KOPT-K1 (cell line): Measurements from ENCODE around the gene NRP1.

Experiments
- H3K27ac ChIP-seq: fragments of 200-600 bp; sonication (generic); 2 replicates; pipeline ENCODE4 v1.5.1; 2016; ENCODE audit warnings: antibody characterized with exemption, mild to moderate bottlenecking, low read depth, low read length; ENCODE audit not compliant: poor library complexity, severe bottlenecking
- H3K36me3 ChIP-seq: fragments of 200-600 bp; sonication (generic); 2 replicates; pipeline ENCODE4 v1.5.1; 2017; ENCODE audit warnings: antibody characterized with exemption, mild to moderate bottlenecking, low read length, moderate library complexity; ENCODE audit not compliant: insufficient read depth
- H3K9me3 ChIP-seq: fragments of 200-600 bp; sonication (generic); 2 replicates; pipeline ENCODE4 v1.5.1; 2017; ENCODE audit warnings: antibody characterized with exemption, low read length, mild to moderate bottlenecking; ENCODE audit not compliant: insufficient read depth, poor library complexity, severe bottlenecking

The NRP1 gene

DNA sequence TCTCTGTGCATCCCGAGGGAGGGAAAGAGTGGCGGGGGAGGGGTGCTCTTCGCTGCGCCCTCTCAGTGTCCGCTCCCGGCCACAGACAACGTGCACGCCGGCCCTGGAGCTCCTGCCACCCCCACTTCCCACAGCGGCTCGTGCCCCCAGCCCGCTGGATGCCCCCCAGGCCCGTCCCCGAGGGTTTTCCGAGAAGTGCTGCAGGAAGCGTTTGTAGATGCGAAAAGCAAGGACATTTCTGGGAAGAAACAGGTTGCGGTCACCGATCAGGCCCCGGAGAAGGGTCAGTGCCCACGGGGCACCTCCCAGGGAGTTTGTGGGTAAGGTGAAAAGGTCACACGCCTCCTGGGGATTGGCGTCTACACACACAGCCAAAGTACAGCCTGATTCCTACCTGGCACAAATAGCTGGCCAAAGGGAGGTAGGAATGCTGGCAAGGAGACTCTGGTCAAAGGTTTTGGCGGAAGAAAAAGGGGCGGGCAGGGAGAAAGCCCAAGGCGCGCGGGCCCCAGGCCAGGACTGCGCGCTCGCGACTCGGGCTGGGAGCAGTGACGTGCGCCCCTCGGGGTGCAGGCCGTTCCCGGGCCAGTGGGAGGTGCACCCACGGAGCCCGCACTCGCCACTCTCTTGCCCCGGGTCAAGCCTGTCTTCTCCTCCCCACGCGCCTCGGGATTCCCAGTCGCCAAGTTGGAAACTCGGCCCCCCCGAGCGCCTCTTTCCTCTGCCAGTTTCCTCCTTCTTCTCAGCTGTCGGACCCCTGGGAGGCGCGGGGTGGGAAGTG, 1.5 kb upstream of the NRP1 start:
- H3K9me3 ChIP-seq, result no peaks in the 10 kb centered on the region
- no peak overlapping the region for H3K27ac ChIP-seq

DNA sequence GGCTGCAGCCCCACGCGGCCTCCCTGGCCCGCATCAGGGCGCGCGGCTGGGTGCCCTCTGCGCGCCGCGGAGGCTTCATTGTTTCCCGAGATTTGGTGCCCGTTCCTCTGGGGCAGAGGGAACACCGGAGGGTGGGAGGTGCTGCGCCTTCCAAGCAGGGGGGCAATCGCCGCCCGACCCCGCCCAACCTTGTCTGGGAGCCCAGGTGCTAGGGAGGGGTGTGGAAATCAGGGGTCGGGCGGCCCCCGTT, 1.0 kb upstream of the NRP1 start:
- no peaks in the 10 kb centered on the region for H3K9me3 ChIP-seq
- no peaks in the 10 kb centered on the region for H3K36me3 ChIP-seq
- no peak overlapping the region for H3K27ac ChIP-seq

More for the DNA sequence above, 1.5 kb upstream of the NRP1 start:
- H3K36me3 ChIP-seq, result no peaks in the 10 kb centered on the region

DNA sequence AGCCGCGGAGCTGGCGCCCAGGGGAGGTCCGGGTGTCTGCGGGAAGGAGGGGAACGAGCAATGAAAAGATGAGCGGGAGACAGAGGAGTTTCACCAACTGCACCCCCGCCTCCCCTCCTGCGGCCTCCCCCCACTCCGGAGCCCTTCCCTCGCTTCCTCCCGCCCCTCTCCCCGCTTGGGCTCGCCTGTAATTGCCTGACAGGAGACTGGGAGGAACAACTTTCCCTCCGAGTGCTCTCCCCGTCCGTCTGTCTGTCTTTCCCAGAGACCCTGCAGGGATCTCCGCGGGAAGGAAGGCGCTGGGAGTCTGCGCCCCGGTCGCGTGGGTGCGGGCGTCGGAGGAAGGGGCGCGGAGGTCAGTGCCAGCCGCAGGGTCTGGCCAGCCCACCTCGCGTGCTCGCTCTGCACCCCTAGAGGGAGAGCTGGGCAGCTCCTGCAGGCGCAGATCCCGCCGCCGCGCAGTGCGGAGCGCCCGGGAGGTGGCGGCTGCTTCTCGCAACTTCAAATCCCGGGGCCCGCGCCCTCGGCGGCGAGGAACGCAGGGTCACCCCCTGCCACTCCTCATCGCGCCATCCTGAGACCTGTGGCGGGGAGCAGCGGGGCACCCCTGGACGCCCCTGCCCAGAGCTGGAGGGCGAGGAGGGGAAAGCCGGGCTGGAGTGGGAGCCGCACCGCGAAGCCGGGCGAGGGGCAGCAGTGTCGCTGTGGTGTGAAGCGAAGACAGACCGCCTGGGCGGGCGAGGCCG, 511 bp upstream of the NRP1 start:
- H3K9me3 ChIP-seq, result no peaks in the 10 kb centered on the region
- no peaks in the 10 kb centered on the region for H3K36me3 ChIP-seq
- H3K27ac ChIP-seq, result no peak overlapping the region

GRCh38 chr10:33333260-33334101, 986 bp downstream of the NRP1 start:
- no peaks in the 10 kb centered on the region for H3K9me3 ChIP-seq
- H3K36me3 ChIP-seq, result no peaks in the 10 kb centered on the region
- H3K27ac ChIP-seq, result peak overlapping the region; percentile 5

GRCh38 chr10:33332183-33333065, 2.0 kb downstream of the NRP1 start:
- no peak overlapping the region for H3K27ac ChIP-seq
- H3K36me3 ChIP-seq, result no peaks in the 10 kb centered on the region
- H3K9me3 ChIP-seq, result no peaks in the 10 kb centered on the region

DNA sequence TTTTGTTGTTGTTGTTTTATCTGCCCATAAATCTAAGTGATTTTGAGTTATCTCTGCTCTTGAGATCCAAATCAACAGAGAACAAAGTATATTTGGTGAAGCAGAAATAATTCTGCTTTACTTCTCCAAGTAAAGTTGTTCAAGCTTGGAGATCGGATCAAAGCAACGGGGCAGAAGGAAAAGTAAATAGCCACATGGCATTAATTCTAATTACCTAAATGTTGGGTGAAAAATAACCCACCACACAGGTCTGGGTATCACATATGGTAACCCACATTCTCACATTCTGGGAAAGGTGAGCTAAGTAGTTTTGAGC, 3.1 kb downstream of the NRP1 start:
- Histone ChIP-seq H3K9me3 (no peaks in the 10 kb centered on the region), H3K27ac (no peak overlapping the region), H3K36me3 (no peaks in the 10 kb centered on the region)

DNA sequence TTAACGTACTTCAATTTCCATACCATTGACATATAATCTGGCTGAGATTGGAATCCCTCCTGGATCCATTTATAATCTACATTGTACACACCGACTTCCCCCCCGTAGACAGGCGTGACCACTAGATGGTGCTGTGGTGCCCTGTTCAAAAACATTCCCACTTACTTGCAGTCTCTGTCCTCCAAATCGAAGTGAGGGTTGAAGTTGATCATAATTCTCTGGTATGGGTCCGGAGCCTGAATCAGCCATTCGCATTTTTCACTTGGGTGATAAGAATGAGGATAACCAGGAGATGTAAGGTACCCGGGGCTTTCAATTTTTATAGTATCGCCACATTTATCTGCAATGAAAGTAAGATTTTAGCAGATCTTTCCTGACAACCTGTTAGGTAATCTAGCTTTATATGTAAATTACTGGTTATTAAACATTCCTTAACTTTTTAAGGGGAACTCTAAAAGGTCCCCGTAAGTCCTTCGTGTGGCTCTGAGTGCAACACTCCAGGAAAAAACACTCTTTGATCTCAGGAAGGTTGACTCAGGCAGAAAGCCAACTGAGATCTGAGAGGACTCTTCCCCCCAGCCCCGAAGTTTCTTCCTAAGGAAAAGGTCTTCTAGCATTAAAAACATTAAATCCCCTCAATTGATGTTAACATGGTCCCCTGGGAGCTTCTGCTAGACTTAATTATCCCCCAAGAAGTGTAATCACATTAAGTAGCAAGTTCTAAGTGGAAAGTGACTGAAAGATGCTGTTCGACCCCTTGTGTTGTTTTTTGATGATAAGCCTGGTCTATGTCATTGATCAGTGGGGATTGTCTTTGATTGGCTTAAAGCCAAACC, 3.7 kb downstream of the NRP1 start:
- H3K27ac ChIP-seq, result no peak overlapping the region

GRCh38 chr10:33329178-33329577, 5.3 kb downstream of the NRP1 start:
- Histone ChIP-seq H3K9me3 (no peaks in the 10 kb centered on the region), H3K27ac (no peak overlapping the region), H3K36me3 (no peaks in the 10 kb centered on the region)

More for the DNA sequence above, 3.7 kb downstream of the NRP1 start:
- no peaks in the 10 kb centered on the region for H3K9me3 ChIP-seq
- no peaks in the 10 kb centered on the region for H3K36me3 ChIP-seq

- no peaks in the 10 kb centered on the region for H3K9me3 ChIP-seq
- H3K27ac ChIP-seq, result no peak overlapping the region
- no peaks in the 10 kb centered on the region for H3K36me3 ChIP-seq
Observed at GRCh38 chr10:33328253-33328652, 6.2 kb downstream of the NRP1 start.

DNA sequence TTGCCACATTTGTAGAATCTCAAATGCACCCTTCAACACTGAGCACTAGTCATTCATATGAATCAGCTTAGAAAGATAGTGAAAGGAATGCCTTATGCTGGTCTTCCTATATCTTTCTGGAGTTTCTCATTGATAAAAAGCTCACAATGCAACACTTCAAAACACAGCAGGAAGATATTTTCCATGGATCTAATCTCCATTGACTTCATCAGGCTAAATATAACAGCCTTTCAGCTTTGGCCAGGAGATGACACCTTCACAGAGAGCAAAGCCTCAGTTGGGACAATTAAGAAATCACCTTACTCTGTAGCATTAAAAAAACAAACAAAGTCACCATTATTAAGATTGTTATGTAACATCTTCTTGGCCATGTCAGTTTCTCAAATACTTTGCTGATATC, 6.7 kb downstream of the NRP1 start:
- Histone ChIP-seq H3K27ac (no peak overlapping the region), H3K9me3 (no peaks in the 10 kb centered on the region), H3K36me3 (no peaks in the 10 kb centered on the region)

- Histone ChIP-seq H3K9me3 (no peaks in the 10 kb centered on the region), H3K36me3 (no peaks in the 10 kb centered on the region), H3K27ac (no peak overlapping the region)
Observed at GRCh38 chr10:33326933-33327332, 7.5 kb downstream of the NRP1 start.

GRCh38 chr10:33325929-33326328, 8.5 kb downstream of the NRP1 start:
- H3K27ac ChIP-seq, result no peak overlapping the region
- no peaks in the 10 kb centered on the region for H3K9me3 ChIP-seq
- no peaks in the 10 kb centered on the region for H3K36me3 ChIP-seq

GRCh38 chr10:33323721-33324120, 10.7 kb downstream of the NRP1 start:
- Histone ChIP-seq H3K36me3 (no peaks in the 10 kb centered on the region), H3K9me3 (no peaks in the 10 kb centered on the region), H3K27ac (no peak overlapping the region)

- no peaks in the 10 kb centered on the region for H3K36me3 ChIP-seq
- no peak overlapping the region for H3K27ac ChIP-seq
- no peaks in the 10 kb centered on the region for H3K9me3 ChIP-seq
Observed at GRCh38 chr10:33321516-33321915, 13.0 kb downstream of the NRP1 start.
